ENCODE data around the gene CGB1.

DNA sequence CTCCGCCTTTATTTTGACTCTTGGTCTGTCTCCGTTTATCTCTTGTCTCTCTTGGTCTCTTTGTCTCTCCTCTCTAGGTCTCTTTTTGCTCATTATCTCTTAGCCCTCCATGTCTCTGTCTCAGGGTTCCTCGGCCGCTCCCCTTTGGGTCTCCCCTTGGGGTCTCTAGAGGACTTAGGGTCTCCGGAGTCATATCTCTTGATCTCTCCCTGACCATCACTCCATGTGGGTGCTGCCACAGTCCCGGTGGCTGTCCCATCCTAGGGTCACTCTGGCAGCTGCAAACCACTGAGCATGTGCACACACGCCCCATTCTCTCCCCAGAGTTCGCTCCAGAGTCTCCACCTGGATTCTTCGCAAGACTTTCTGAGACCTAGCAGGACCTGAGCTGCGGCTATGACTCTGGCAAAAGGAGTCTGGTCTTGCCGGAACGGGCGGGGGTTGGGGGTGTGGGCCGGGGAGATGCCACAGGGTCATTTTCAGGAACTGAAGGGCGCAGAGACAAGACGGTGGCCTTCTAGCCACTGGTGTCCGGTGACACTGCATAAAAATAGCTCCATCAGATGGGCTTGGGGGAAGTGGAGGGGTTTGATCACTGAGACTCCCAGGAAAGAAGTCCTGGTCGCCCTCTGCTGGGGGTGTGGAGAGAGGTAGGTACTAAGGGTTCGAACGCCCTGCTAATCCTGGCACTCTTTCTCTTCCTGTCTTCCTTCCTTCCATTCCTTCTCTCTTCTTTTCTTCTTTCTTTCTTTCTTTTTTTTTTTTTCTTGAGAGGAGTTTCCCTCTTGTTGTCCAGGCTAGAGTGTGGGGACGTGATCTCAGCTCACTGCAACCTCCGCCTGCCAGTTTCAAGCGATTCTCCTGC, 37.1 kb upstream of the CGB1 start:
- TF ChIP-seq POLR2AphosphoS5 (IDR thresholded peaks at IDR 0.05) (no peak), CTCF (IDR thresholded peaks at IDR 0.05) (no peak)

All from breast epithelium (tissue), 3 donors.